ENCODE results near the gene RET. TPM values are rescaled to one million over a fixed set of nuclear protein-coding genes. Genes with fewer than 3 reads are reported as not detected.

Gene RET
- total and polyA plus RNA-seq, 2 of the 8 experiments (the other 6 are each of a cell fraction or from before 2014, with no cell fraction given), result 6.7 to 8.4 TPM

GRCh38 chr10:43108951-43109350 is 32.1 kb downstream of the RET start (continued):
- TF ChIP-seq RBBP5 (IDR thresholded peaks at IDR 0.05; ENCODE audit: borderline replicate concordance, low read depth, low read length) (no peak), SP4 (IDR thresholded peaks at IDR 0.05; ENCODE audit: low read length) (no peak)

Measured in H1 (cell line).